ENCODE results near the gene ABCA6.

The ABCA6 gene

DNA sequence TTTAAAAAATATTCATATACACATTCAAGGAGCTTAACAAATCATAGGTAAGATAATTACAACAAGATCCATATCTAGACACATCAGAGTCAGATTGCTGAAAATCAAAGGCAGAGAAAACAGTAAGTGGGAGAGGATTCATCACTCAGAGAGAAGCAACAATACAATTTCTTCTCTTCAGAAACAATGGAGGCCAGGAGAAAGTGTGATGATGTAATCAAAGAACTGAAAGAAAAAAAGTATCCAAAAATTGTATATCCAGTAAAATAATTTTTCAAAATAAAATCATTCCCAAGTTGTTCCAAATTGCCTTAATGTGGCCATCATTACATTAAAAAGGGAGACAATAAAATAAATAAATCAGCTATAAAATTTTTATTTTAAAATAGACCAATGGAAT, 17.7 kb upstream of the ABCA6 start:
- in situ Hi-C loops (cut with HindIII; ENCODE audit: low sequenced_read_pairs): no loop called here
- TF ChIP-seq, protein P1, sequence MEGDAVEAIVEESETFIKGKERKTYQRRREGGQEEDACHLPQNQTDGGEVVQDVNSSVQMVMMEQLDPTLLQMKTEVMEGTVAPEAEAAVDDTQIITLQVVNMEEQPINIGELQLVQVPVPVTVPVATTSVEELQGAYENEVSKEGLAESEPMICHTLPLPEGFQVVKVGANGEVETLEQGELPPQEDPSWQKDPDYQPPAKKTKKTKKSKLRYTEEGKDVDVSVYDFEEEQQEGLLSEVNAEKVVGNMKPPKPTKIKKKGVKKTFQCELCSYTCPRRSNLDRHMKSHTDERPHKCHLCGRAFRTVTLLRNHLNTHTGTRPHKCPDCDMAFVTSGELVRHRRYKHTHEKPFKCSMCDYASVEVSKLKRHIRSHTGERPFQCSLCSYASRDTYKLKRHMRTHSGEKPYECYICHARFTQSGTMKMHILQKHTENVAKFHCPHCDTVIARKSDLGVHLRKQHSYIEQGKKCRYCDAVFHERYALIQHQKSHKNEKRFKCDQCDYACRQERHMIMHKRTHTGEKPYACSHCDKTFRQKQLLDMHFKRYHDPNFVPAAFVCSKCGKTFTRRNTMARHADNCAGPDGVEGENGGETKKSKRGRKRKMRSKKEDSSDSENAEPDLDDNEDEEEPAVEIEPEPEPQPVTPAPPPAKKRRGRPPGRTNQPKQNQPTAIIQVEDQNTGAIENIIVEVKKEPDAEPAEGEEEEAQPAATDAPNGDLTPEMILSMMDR (IDR thresholded peaks at IDR 0.05; ENCODE audit: low read depth, low read length): no peak
- no peak for DNase-seq (ENCODE audit: low read depth, low spot score)
- no peak overlapping the region for H3K4me3 ChIP-seq (ENCODE audit: low read depth, low read length)

DNA sequence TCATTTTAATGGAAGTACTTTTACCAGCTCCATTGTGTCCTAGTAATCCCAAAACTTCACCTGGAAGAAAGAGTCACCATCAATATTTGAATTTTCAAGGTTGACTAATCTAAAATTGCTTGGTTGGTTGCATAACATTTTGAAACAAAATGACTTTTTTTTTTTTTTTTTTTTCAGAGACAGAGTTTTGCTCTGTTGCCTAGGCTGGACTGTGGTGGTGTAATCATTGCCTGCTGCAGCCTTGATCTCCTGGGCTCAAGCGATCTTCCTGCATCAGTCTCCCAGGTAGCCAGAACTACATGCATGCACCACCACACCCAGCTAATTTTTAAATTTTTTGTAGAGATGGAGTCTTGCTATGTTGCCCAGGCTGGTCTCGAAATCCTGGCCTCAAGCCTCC, 12.6 kb upstream of the ABCA6 start:
- TF ChIP-seq, protein P1 (IDR thresholded peaks at IDR 0.05; ENCODE audit: low read depth, low read length): no peak
- DNase-seq (ENCODE audit: low read depth, low spot score): no peak
- in situ Hi-C loops (cut with HindIII; ENCODE audit: low sequenced_read_pairs): no loop called here
- H3K4me3 ChIP-seq (ENCODE audit: low read depth, low read length): no peak overlapping the region

DNA sequence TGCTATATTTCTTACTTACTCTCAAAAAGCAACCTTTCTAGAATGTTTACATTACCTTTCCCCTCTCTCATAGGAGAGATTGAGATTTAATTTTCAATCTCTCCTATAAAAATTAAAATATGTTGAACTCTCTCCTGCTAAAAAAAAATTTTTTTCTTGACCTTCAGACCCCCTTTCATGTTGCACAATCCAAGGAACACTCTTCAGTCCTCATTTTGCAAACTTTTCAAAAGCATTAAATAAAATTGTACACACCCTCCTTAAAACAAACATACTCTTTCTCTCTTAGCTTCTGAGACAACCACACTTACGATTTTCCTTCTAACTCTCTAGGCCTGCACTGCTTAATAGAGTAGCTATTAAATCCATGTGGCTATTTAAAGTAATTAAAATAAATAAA, 8.6 kb upstream of the ABCA6 start:
- in situ Hi-C loops (cut with HindIII; ENCODE audit: low sequenced_read_pairs): no loop called here
- TF ChIP-seq, protein P1 (IDR thresholded peaks at IDR 0.05; ENCODE audit: low read depth, low read length): no peak

DNA sequence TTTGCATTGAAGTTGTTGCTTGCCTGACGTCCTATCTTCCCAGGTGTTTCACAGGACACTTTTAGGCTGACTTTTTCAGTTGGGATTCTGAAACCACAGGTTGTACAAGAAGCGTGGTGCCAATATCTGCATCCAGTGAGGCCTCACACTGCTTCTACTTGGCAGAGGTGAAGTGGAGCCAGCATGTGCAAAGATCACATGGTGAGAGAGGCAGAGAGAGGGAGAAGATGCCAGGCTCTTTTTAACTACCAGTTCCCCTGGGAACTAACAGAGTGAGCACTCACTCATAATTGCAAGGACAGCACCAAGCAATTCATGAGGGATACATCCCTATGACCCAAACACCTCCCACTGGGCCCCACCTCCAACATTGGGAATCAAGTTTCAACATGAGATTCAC, 5.8 kb upstream of the ABCA6 start:
- in situ Hi-C loops (cut with HindIII; ENCODE audit: low sequenced_read_pairs): no loop called here
- no peak for DNase-seq (ENCODE audit: low read depth, low spot score)
- H3K4me3 ChIP-seq (ENCODE audit: low read depth, low read length): no peak overlapping the region
- TF ChIP-seq, protein P1 (IDR thresholded peaks at IDR 0.05; ENCODE audit: low read depth, low read length): no peak

More for the DNA sequence above, 8.6 kb upstream of the ABCA6 start:
- no peak overlapping the region for H3K4me3 ChIP-seq (ENCODE audit: low read depth, low read length)
- DNase-seq (ENCODE audit: low read depth, low spot score): no peak

GRCh38 chr17:69144331-69145255, 2.9 kb upstream of the ABCA6 start:
- in situ Hi-C loops (cut with HindIII; ENCODE audit: low sequenced_read_pairs): no loop called here
- TF ChIP-seq, protein P1 (IDR thresholded peaks at IDR 0.05; ENCODE audit: low read depth, low read length): no peak
- no peak for DNase-seq (ENCODE audit: low read depth, low spot score)

DNA sequence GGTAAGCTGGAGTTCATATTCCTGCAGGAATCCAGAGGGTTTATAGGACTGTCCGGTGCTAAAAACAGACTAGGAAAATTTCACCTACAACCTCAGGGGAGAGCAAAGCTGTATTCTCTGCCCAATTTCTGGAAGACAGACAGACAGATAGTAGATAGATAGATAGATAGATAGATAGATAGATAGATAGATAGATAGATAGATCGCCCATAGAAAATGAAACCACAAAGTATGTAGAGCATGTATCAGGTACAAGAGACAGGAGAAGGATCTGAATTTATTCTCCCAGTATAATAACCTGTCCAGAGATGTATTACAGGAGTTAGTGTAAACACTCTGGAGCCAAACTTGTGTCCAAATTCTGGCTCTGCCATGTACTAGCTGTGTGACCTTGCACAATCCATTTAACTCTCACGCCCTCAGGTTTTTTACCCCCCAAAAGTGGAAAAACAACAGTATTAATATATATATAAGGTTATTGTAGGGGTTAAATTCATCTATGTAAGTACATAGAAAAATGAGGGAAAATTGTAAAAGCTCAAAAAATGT, 2.1 kb upstream of the ABCA6 start:
- no peak for DNase-seq (ENCODE audit: low read depth, low spot score)
- in situ Hi-C loops (cut with HindIII; ENCODE audit: low sequenced_read_pairs): no loop called here
- no peak overlapping the region for H3K4me3 ChIP-seq (ENCODE audit: low read depth, low read length)
- TF ChIP-seq, protein P1 (IDR thresholded peaks at IDR 0.05; ENCODE audit: low read depth, low read length): no peak

More at GRCh38 chr17:69144331-69145255, 2.9 kb upstream of the ABCA6 start:
- H3K4me3 ChIP-seq (ENCODE audit: low read depth, low read length): no peak overlapping the region

Data from astrocyte of the spinal cord (primary cell).